ENCODE measurements around the gene COL4A2.
A peak's percentile ranks its signal among the peaks of the same experiment; 100 is the strongest.

COL4A2 gene

GRCh38 chr13:110351636-110352420 lies 44.7 kb downstream of the COL4A2 start:
- H3K4me3 ChIP-seq (ENCODE audit: low read depth, low read length): no peak overlapping the region
- CTCF ChIA-PET: interaction anchor here (0.6 to 1.4 kb wide), 5 partner anchors 11 to 131 kb away, joined by 3 to 5 read pairs (median 3); no protein-coding TSS in a partner anchor
- DNase-seq (ENCODE audit: low read depth, low spot score): no peak
- POLR2A ChIA-PET: interaction anchor here (1.6 kb wide), 1 partner anchor 9 kb away, joined by 4 read pairs; no protein-coding TSS in a partner anchor
- no peak for TF ChIP-seq CTCF (IDR thresholded peaks at IDR 0.05; ENCODE audit: insufficient read depth, low read length, missing control alignments)

GRCh38 chr13:110352735-110353134 lies 45.7 kb downstream of the COL4A2 start:
- ChIA-PET POLR2A (interaction anchor here (1.6 kb wide), 1 partner anchor 8 kb away, joined by 4 read pairs; no protein-coding TSS in a partner anchor), CTCF (no interaction called here)
- TF ChIP-seq CTCF (IDR thresholded peaks at IDR 0.05; ENCODE audit: insufficient read depth, low read length, missing control alignments): peak; percentile 23
- no peak overlapping the region for H3K4me3 ChIP-seq (ENCODE audit: low read depth, low read length)
- no peak for DNase-seq (ENCODE audit: low read depth, low spot score)

GRCh38 chr13:110353339-110353977 lies 46.4 kb downstream of the COL4A2 start:
- H3K4me3 ChIP-seq (ENCODE audit: low read depth, low read length): no peak overlapping the region
- POLR2A ChIA-PET: no interaction called here
- no peak for TF ChIP-seq CTCF (IDR thresholded peaks at IDR 0.05; ENCODE audit: insufficient read depth, low read length, missing control alignments)
- DNase-seq (ENCODE audit: low read depth, low spot score): no peak
- CTCF ChIA-PET: no interaction called here

GRCh38 chr13:110354123-110354627 lies 47.1 kb downstream of the COL4A2 start:
- TF ChIP-seq CTCF (IDR thresholded peaks at IDR 0.05; ENCODE audit: insufficient read depth, low read length, missing control alignments): no peak
- no peak overlapping the region for H3K4me3 ChIP-seq (ENCODE audit: low read depth, low read length)
- CTCF ChIA-PET: interaction anchor here (1.1 kb wide), 1 partner anchor 39 kb away, joined by 3 read pairs; no protein-coding TSS in a partner anchor
- POLR2A ChIA-PET: no interaction called here
- DNase-seq (ENCODE audit: low read depth, low spot score): no peak

GRCh38 chr13:110354715-110355473 lies 47.8 kb downstream of the COL4A2 start:
- no peak for DNase-seq (ENCODE audit: low read depth, low spot score)
- ChIA-PET POLR2A (no interaction called here), CTCF (interaction anchor here (1.1 kb wide), 1 partner anchor 38 kb away, joined by 3 read pairs; no protein-coding TSS in a partner anchor)
- no peak overlapping the region for H3K4me3 ChIP-seq (ENCODE audit: low read depth, low read length)
- TF ChIP-seq CTCF (IDR thresholded peaks at IDR 0.05; ENCODE audit: insufficient read depth, low read length, missing control alignments): no peak

All from AG04449 (cell line).